GM12892 (cell line): ENCODE data around the gene FOXO3B.
"Not testable (repeated sequence)": the region's sequence is repeated elsewhere in the genome, so short reads cannot be mapped to it uniquely, and the experiment has no call there.

Source experiments
- POLR2A ChIP-seq: IDR thresholded peaks from 2 replicates; pipeline ENCODE4 v1.6.1; 2011; ENCODE audit warnings: low read depth, low read length, control low read depth
- POLR2AphosphoS5 ChIP-seq: IDR thresholded peaks from 2 replicates; pipeline ENCODE4 v1.6.1; 2011; ENCODE audit warnings: low read depth, low read length, control low read depth
- TAF1 ChIP-seq: IDR thresholded peaks from 2 replicates; pipeline ENCODE4 v1.6.1; 2011; ENCODE audit warnings: low read depth, mild to moderate bottlenecking, control low read depth, low read length, borderline replicate concordance

DNA sequence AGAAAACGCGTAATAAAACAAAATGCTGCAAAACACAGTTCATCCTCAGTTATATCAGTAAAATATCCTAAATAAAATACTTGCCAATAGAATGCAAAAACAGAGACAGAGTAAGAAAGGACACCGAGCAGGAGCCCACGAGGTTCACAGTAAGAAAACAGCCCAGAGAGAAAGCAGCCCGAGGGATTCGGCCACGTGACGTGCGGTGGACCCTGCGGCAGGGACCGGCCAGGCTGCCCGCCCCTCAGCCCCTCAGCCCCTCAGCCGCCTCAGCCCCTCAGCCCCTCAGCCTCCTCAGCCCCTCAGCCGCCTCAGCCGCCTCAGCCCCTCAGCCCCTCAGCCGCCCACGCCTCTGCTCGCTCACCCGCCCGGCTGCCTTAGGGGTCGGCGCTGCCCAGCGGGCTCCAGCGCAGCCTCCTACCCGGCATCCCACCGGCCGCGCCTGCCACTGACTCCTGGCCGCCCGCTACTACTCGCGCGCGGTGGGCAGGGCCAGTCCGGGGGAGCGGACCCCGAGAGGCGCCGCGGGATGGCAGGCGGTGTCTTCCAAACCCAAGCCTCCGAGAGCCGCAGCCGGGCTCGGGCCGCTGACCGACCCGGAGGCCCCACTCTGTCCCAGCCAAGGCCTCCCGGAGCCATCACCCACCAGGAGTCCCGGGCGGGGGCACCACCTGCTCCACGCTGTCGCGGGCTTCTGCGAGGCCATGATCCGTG is 47.4 kb downstream of the FOXO3B start:
- TF ChIP-seq POLR2AphosphoS5, POLR2A, TAF1: not testable (repeated sequence)
